ENCODE measurements around the gene CLIP4.
"Not testable (repeated sequence)": the region's sequence is repeated elsewhere in the genome, so short reads cannot be mapped to it uniquely, and the experiment has no call there.

Gene CLIP4

DNA sequence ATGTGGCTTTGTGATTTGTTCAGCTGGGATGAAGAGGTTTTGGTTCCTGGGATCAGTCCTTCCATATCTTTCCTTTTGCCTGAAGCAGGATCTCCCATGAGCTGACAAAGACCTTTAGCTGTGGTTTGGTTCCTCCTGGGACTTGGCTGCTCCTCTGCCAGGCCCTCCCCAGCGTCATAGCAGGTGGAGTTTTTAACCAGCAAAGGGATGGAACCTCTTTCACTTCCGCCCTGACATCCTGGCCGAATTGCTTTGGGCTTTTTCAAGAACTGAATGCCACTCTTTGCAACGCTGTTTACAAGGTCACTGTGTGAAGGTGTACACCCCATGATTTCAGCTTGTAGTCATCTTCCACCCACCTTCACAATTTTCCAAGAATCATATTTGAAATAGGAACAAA lies 41.3 kb upstream of the CLIP4 start:
- H3K9ac ChIP-seq = no peak overlapping the region
- H3K4me1 ChIP-seq = peaks cover 38% of the 10 kb centered on the region
- no peak overlapping the region for H3K4me3 ChIP-seq
- H4K20me1 ChIP-seq = no peaks in the 10 kb centered on the region
- no peak for TF ChIP-seq Cebpa-rat (IDR thresholded peaks at IDR 0.05)
- H3K4me2 ChIP-seq = peak overlapping the region; percentile 79
- no peak overlapping the region for H3K27ac ChIP-seq
- no peaks in the 10 kb centered on the region for H3K36me3 ChIP-seq
- 0 out of 2 replicates have a peak, but pooled peaks cover 5% of the 10 kb centered on the region for H3K9me3 ChIP-seq
- no peaks in the 10 kb centered on the region for H3K27me3 ChIP-seq

DNA sequence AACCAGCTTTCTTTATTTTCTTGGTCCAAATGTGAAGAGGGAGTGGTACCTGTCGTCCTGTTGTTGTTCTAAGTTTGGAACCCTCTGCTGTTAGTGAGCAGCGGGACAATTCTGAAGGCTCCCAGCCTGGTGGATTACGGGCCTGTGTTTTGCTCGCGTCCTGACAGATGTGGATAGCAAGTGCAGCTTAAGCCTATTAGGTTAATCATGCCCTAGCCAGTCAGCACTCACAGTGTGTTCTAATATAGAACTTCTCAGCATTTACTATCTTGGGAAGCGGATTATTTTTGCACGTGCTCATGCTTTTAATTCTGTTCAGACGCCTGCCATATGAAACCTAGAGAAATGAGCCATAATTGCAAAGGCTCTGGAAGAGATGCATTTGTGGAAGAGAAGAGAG lies 40.8 kb upstream of the CLIP4 start, which contains the start of gene PCARE:
Gene PCARE (minus strand): TSS at position 113 of the 400 bp plus-strand sequence. CDS start 262 bp downstream, outside the sequence.
- H3K27ac ChIP-seq = 0 out of 2 replicates have a peak within 1 kb of the TSS, but pooled peaks have one; percentile 0
- peaks cover 9% of the 10 kb centered on the region for H3K9me3 ChIP-seq
- H3K4me1 ChIP-seq = peaks cover 38% of the 10 kb centered on the region
- H3K9ac ChIP-seq = no peak within 1 kb of the TSS
- no peak within 1 kb of the TSS for H3K4me3 ChIP-seq
- peak within 1 kb of the TSS; percentile 79 for H3K4me2 ChIP-seq
- H4K20me1 ChIP-seq = no peaks in the 10 kb centered on the region
- H3K36me3 ChIP-seq = no peaks in the 10 kb centered on the region
- no peak for TF ChIP-seq Cebpa-rat (IDR thresholded peaks at IDR 0.05)
- no peaks in the 10 kb centered on the region for H3K27me3 ChIP-seq

DNA sequence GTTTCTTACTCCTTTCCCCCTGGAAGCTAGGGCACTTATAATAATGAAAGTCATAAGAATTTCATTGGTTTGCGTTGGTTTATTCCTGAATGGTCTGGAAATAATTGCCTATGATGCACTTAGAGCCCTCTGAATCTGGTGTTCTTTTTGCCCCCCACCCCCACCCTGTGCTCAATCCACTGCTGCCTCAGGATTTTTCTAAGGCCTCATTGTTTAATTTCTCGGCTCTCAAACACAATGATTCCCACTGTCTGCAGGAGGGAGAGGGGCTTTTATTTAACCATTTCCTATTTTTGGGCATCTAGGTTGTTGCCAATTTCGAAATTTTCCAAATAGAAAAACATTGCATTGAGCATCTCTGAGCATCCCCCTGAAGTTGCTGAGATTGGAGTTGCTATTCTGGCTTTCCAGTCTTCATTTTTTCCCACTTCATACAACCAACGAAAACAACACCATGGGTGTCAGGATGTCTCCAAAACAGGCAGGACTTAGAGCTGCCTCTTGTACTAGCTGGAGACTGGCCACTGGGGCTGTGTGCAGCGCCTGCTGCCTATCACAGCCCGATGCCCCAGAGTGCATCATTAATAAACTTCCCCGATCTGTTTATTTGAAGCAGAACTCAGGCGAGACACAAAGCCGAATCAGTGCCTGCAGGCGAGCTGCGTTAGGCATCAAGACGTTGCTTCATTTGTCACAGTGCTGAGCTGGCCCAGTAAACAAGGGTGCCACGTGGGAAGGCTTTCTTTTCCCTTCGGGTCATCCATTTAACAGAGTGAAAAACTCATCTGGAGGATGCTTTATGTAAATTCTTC lies 39.1 kb upstream of the CLIP4 start:
- Histone ChIP-seq H4K20me1 (no peaks in the 10 kb centered on the region), H3K4me3 (no peak overlapping the region), H3K9me3 (peaks cover 26% of the 10 kb centered on the region), H3K36me3 (no peaks in the 10 kb centered on the region), H3K27ac (no peak overlapping the region), H3K4me1 (peaks cover 38% of the 10 kb centered on the region), H3K27me3 (no peaks in the 10 kb centered on the region), H3K4me2 (peak overlapping the region; percentile 46), H3K9ac (no peak overlapping the region)
- no peak for TF ChIP-seq Cebpa-rat (IDR thresholded peaks at IDR 0.05)

DNA sequence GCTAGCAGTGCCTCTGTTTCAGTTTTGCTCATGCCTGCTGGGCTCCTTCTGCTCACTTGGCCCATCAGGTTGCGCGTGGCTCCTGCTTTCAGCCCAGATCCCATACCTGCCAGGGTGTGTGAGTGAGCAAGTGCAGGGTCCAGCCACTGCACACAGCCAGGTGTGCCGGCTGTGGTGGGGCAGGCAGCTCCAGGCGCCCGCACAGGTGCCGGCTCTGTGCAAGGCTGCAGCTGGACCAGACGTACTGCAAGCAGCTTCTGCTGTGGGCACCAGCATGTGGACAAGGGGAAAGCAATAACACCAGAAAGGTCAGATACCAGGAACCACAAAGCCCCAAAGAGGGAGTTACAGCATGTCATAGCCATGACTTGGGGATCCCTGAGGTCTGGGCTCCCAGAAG lies 35.3 kb upstream of the CLIP4 start:
- peaks cover 29% of the 10 kb centered on the region for H3K9me3 ChIP-seq
- no peak overlapping the region for H3K9ac ChIP-seq
- H3K27ac ChIP-seq = no peak overlapping the region
- H4K20me1 ChIP-seq = no peaks in the 10 kb centered on the region
- no peak overlapping the region for H3K4me2 ChIP-seq
- TF ChIP-seq Cebpa-rat (IDR thresholded peaks at IDR 0.05) = no peak
- H3K4me1 ChIP-seq = peaks cover 16% of the 10 kb centered on the region
- H3K27me3 ChIP-seq = no peaks in the 10 kb centered on the region
- no peak overlapping the region for H3K4me3 ChIP-seq
- no peaks in the 10 kb centered on the region for H3K36me3 ChIP-seq

DNA sequence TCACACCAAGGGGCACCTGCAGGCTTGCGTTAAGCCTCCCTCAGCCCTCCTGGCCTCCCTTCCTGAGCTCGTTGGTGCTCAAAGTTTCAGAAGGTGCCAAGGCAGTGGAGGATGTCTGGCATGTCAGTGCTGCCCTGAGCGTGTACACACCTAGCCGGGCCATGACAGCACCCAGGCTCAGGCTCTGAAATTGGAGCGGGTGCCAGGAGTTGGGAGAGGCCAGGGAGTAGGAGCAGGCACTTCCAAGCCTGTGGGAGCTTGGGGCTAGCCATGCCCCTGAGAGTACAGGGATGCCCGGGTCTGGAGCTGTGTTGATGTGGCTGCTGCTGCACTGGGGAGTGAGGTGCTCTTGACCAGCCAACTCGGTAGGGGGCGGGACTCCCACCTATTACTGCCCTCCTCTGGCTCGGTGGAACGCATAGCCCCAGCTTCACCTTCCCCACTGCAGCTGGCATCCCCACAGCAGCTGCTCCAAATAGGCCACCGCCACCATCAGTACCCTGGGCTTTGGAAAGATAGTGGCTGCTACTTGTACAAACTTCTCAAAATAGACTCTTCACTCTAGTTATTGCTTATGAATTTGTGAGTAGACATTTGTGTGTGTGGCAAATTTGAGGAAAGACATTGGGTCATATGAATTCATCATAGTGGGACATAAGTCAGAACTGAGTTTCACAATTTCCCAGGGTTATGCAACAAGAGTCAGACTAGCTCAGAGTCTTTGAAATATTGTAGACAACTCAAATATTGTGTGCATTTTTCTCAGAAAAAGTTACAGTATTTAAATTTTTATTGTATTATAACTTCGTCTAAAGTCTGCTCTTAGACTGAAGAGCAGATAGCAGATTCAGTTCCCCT lies 34.1 kb upstream of the CLIP4 start:
- Histone ChIP-seq H3K4me1 (peaks cover 6% of the 10 kb centered on the region), H3K4me3 (no peak overlapping the region), H3K36me3 (no peaks in the 10 kb centered on the region), H3K27me3 (no peaks in the 10 kb centered on the region), H3K27ac (no peak overlapping the region), H3K9me3 (peaks cover 29% of the 10 kb centered on the region), H3K9ac (no peak overlapping the region), H4K20me1 (no peaks in the 10 kb centered on the region), H3K4me2 (no peak overlapping the region)
- no peak for TF ChIP-seq Cebpa-rat (IDR thresholded peaks at IDR 0.05)

DNA sequence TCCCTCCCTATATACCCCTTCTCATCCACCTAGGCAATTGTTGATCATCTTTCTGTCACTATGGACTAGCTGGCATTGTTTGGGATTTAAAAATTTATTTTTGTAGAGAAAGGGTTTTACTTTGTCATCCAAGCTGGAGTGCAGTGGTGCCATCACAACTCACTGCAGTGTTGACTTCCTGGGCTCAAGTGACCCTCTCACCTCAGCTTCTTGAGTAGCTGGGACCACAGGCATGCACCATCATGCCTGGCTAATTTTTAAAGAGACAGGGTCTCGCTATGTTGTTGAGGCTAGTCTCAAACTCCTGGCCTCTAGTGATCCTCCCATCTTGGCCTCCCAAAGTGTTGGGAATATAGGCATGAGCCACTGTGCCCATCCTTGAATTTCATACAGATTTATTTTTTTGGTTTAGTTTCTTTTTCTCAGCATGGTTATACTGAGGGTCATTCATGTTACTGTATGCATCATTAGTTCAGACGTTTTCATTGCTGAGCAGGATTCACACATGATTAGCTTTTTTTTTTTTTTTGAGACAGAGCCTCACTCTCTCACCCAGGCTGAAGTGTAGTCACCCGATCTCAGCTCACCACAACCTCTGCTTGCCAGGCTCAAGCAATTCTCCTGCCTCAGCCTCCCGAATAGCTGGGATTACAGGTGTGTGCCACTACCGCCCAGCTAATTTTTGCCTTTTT lies 32.3 kb upstream of the CLIP4 start:
- H3K36me3 ChIP-seq = no peaks in the 10 kb centered on the region
- no peak overlapping the region for H3K4me2 ChIP-seq
- H4K20me1 ChIP-seq = no peaks in the 10 kb centered on the region
- H3K27ac ChIP-seq = no peak overlapping the region
- no peak overlapping the region for H3K9ac ChIP-seq
- H3K4me1 ChIP-seq = no peaks in the 10 kb centered on the region
- no peaks in the 10 kb centered on the region for H3K27me3 ChIP-seq
- no peak overlapping the region for H3K4me3 ChIP-seq
- peaks cover 23% of the 10 kb centered on the region for H3K9me3 ChIP-seq
- TF ChIP-seq Cebpa-rat (IDR thresholded peaks at IDR 0.05) = no peak

DNA sequence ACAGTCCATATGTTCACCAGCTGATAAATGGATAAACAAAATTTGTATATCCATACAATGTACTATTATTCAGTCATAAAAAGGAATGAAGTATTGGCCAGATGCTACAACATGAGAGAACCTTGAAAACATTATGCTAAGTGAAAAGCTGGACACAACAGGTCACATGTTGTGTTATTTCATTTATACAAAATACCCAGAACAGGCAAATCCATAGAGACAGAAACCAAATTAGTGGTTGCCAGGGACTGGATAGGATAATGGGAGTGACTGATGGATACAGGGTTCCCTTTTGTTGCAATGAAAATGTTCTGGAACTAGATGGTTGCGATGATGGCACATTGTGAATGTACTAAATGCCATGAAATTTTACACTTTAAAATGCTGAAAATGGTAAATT lies 30.7 kb upstream of the CLIP4 start:
- no peaks in the 10 kb centered on the region for H4K20me1 ChIP-seq
- no peak overlapping the region for H3K4me2 ChIP-seq
- no peak overlapping the region for H3K9ac ChIP-seq
- H3K4me3 ChIP-seq = no peak overlapping the region
- H3K27me3 ChIP-seq = no peaks in the 10 kb centered on the region
- no peaks in the 10 kb centered on the region for H3K4me1 ChIP-seq
- H3K9me3 ChIP-seq = peaks cover 18% of the 10 kb centered on the region
- no peak for TF ChIP-seq Cebpa-rat (IDR thresholded peaks at IDR 0.05)
- H3K27ac ChIP-seq = no peak overlapping the region
- H3K36me3 ChIP-seq = no peaks in the 10 kb centered on the region

DNA sequence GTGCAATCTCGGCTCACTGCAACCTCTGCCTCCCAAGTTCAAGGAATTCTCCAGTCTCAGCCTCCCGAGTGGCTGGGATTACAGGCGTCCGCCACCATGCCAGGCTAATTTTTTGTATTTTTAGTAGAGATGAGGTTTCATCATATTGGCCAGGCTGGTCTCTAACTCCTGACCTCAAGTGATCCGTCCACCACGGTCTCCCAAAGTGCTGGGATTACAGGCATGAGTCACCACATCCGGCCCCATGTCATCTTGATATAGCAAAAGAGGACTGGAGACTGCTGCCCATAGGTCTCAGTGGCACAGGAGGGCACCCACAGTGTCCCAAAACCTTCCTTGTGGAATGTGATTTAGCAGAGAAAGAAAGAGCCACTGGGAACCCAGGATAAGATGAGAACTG lies 24.9 kb upstream of the CLIP4 start:
- H3K9ac ChIP-seq, H4K20me1 ChIP-seq, H3K4me3 ChIP-seq, H3K27ac ChIP-seq, H3K4me2 ChIP-seq, H3K36me3 ChIP-seq, H3K27me3 ChIP-seq, H3K4me1 ChIP-seq, H3K9me3 ChIP-seq: not testable (repeated sequence)

DNA sequence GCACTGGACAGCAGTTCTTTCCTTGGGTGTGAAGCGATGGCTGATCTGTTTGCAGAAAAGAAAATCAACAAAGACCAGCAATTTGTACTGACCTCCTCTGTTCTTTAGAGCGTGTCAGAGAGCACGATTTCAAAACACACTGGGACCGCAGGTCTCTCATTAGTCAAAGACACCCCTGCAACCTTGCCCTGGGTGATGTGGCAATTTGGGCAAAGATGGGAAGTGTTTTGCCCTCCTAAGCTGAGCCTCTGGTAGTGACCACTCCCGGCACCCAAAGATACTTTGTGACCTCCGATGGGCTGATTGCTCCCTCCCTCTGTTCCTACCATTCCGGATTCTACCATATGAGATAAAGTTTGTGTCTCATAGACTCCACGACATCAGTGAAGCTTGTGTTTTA lies 18.2 kb upstream of the CLIP4 start:
- TF ChIP-seq Cebpa-rat (IDR thresholded peaks at IDR 0.05) = no peak
- no peaks in the 10 kb centered on the region for H3K36me3 ChIP-seq
- no peaks in the 10 kb centered on the region for H3K27me3 ChIP-seq

More for the DNA sequence above, 18.2 kb upstream of the CLIP4 start:
- Histone ChIP-seq H3K4me3 (no peak overlapping the region), H3K4me1 (no peaks in the 10 kb centered on the region), H3K27ac (no peak overlapping the region), H3K9me3 (no peaks in the 10 kb centered on the region), H3K4me2 (no peak overlapping the region), H4K20me1 (no peaks in the 10 kb centered on the region), H3K9ac (no peak overlapping the region)
